T-helper 2 cell treated with Interferon-gamma antibody and Interleukin-4, amounts not matched to agents 5 μg/mL and 100 μg/mL, for 36 hours (primary cell): ENCODE results near the gene TRANK1.

ENCODE experiments used
- DNase-seq: peaks from one replicate; pipeline ENCODE4 v3.0.0; 2021; ENCODE audit warnings: low spot score
- H3K27ac Mint-ChIP-seq: one replicate; pipeline ENCODE4 v1.8.0; 2021; ENCODE audit warnings: mild to moderate bottlenecking, mixed read lengths
- H3K27me3 Mint-ChIP-seq: one replicate; pipeline ENCODE4 v1.8.0; 2021; ENCODE audit warnings: low read depth, mixed read lengths
- H3K36me3 Mint-ChIP-seq: one replicate; pipeline ENCODE4 v1.8.0; 2021; ENCODE audit warnings: low read depth, mixed read lengths
- H3K4me1 Mint-ChIP-seq: one replicate; pipeline ENCODE4 v1.8.0; 2021; ENCODE audit warnings: low read depth, mixed read lengths
- H3K4me3 Mint-ChIP-seq: one replicate; pipeline ENCODE4 v1.8.0; 2022; ENCODE audit warnings: mild to moderate bottlenecking, moderate library complexity, mixed read lengths
- H3K9me3 Mint-ChIP-seq: one replicate; pipeline ENCODE4 v1.8.0; 2021; ENCODE audit warnings: mixed read lengths

The TRANK1 gene

DNA sequence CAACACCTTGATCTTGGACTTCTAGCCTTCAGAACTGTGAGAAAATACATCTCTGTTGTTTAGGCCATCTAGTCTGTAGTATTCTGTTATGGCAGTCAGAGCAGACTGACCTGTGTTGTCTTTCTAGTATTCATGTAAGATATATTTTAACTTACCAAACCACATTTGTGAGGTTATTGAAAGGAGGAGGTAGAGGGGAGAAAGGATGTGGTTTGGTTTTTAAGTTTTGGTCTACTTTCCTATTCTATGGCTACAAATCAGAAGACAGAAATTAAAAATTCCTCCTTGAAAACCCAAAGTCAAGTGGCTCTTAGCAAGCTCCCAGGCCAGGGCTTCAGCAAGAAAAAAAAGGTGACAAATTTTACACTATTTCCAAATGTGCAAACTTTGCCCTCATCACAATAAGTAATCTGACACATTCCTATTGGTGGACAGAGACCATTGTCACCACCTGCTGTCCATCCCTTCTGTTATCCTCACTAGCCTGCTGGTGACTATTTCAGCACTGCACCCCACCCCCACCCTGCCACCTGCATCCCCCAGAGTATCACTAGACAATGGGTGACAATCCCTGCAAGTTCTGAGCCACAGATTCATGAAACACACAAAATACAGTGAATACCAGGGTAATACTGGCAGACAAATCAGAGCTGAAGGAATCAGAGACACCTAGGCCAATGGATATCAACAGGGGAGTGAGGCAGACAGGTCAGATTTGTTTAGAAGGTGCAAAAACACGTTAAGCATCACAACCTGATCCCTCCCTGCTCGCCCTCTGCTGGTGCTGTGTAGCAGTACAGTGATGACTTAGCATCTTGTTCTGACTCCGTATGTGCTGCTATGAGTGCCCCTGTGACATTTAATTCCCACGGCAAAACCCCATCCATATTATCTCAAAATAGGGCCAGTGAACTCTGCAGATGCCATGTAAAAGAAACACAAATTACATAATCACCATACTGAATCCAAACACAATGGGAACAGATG, 101.5 kb downstream of the TRANK1 start:
- peak; percentile 46 for DNase-seq
- peaks cover 64% of the 10 kb centered on the region for H3K36me3 Mint-ChIP-seq
- H3K4me1 Mint-ChIP-seq = peaks cover 24% of the 10 kb centered on the region
- peaks cover 15% of the 10 kb centered on the region for H3K9me3 Mint-ChIP-seq
- peak overlapping the region; percentile 67 for H3K27ac Mint-ChIP-seq
- peak overlapping the region; percentile 47 for H3K4me3 Mint-ChIP-seq
- H3K27me3 Mint-ChIP-seq = peaks cover 3% of the 10 kb centered on the region

DNA sequence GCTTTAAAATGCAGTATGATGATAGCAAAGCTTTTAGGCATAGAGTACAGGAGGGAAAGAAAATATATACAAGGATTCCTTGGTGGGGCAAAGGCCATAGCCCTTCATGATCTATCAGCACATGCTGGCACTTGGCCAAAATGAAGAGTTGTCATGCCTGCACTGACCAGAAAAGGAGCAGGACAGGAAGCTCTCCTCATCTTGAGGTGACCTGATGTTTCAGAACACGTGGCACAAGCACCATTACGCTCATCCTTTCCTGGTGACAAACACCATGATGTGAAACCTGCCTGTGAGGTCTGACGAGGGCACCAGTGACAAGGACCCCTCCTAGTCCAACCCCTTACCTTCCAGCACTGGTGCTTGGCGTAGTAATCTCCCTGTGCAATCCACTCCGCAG, 102.6 kb downstream of the TRANK1 start:
- DNase-seq = no peak
- H3K4me3 Mint-ChIP-seq = peak overlapping the region; percentile 47
- peaks cover 62% of the 10 kb centered on the region for H3K36me3 Mint-ChIP-seq
- no peak overlapping the region for H3K27ac Mint-ChIP-seq
- peaks cover 3% of the 10 kb centered on the region for H3K27me3 Mint-ChIP-seq
- peaks cover 15% of the 10 kb centered on the region for H3K9me3 Mint-ChIP-seq
- H3K4me1 Mint-ChIP-seq = peaks cover 24% of the 10 kb centered on the region

- H3K4me3 Mint-ChIP-seq = no peak overlapping the region
- no peak overlapping the region for H3K27ac Mint-ChIP-seq
- H3K27me3 Mint-ChIP-seq = no peaks in the 10 kb centered on the region
- no peak for DNase-seq
- H3K9me3 Mint-ChIP-seq = peaks cover 15% of the 10 kb centered on the region
- peaks cover 53% of the 10 kb centered on the region for H3K36me3 Mint-ChIP-seq
- H3K4me1 Mint-ChIP-seq = peaks cover 24% of the 10 kb centered on the region
These were observed 104.4 kb downstream of the TRANK1 start for GRCh38 chr3:36840453-36840921.

- Mint-ChIP-seq H3K4me1 (peaks cover 8% of the 10 kb centered on the region), H3K27ac (no peak overlapping the region), H3K27me3 (no peaks in the 10 kb centered on the region), H3K9me3 (peaks cover 8% of the 10 kb centered on the region), H3K4me3 (no peak overlapping the region), H3K36me3 (peaks cover 41% of the 10 kb centered on the region)
- no peak for DNase-seq
These were observed 107.8 kb downstream of the TRANK1 start for GRCh38 chr3:36837089-36837488.

GRCh38 chr3:36833160-36833814, 111.6 kb downstream of the TRANK1 start:
- no peaks in the 10 kb centered on the region for H3K27me3 Mint-ChIP-seq
- peaks cover 18% of the 10 kb centered on the region for H3K36me3 Mint-ChIP-seq
- no peak overlapping the region for H3K4me3 Mint-ChIP-seq
- no peak overlapping the region for H3K27ac Mint-ChIP-seq
- DNase-seq = no peak
- no peaks in the 10 kb centered on the region for H3K9me3 Mint-ChIP-seq
- no peaks in the 10 kb centered on the region for H3K4me1 Mint-ChIP-seq

GRCh38 chr3:36832406-36832805, 112.4 kb downstream of the TRANK1 start:
- no peaks in the 10 kb centered on the region for H3K9me3 Mint-ChIP-seq
- no peak overlapping the region for H3K27ac Mint-ChIP-seq
- no peaks in the 10 kb centered on the region for H3K4me1 Mint-ChIP-seq
- no peaks in the 10 kb centered on the region for H3K27me3 Mint-ChIP-seq
- no peak for DNase-seq
- H3K4me3 Mint-ChIP-seq = no peak overlapping the region
- H3K36me3 Mint-ChIP-seq = peaks cover 17% of the 10 kb centered on the region

- no peak overlapping the region for H3K4me3 Mint-ChIP-seq
- H3K27ac Mint-ChIP-seq = no peak overlapping the region
- no peaks in the 10 kb centered on the region for H3K4me1 Mint-ChIP-seq
- no peak for DNase-seq
- no peaks in the 10 kb centered on the region for H3K9me3 Mint-ChIP-seq
- no peaks in the 10 kb centered on the region for H3K27me3 Mint-ChIP-seq
- peaks cover 3% of the 10 kb centered on the region for H3K36me3 Mint-ChIP-seq
These were observed 117.7 kb downstream of the TRANK1 start for GRCh38 chr3:36827133-36827532.

GRCh38 chr3:36826240-36826639, 118.6 kb downstream of the TRANK1 start:
- Mint-ChIP-seq H3K4me3 (no peak overlapping the region), H3K27me3 (no peaks in the 10 kb centered on the region), H3K4me1 (no peaks in the 10 kb centered on the region), H3K36me3 (peaks cover 3% of the 10 kb centered on the region), H3K27ac (no peak overlapping the region), H3K9me3 (no peaks in the 10 kb centered on the region)
- DNase-seq = no peak

DNA sequence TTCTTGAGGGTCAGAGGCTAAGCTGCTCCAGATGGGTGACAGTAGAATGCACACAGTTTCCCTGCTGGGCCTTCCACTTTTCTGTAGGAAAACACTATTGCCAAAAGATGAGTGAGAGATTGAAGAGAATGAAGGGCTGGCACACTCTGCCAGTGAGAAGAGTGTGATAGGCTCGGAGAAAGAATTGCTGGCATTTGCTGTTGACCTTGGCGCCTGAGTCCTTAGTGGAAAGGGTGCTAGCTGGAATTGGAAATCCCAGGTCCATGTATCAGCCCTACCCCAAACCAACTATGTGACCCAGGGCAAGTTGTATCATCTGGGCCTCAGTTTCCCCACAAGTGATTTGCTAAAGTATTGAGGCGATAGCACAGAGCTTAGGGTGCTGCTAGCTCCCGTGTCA, 120.4 kb downstream of the TRANK1 start:
- no peaks in the 10 kb centered on the region for H3K9me3 Mint-ChIP-seq
- H3K27me3 Mint-ChIP-seq = no peaks in the 10 kb centered on the region
- H3K4me3 Mint-ChIP-seq = no peak overlapping the region
- peaks cover 2% of the 10 kb centered on the region for H3K36me3 Mint-ChIP-seq
- H3K4me1 Mint-ChIP-seq = no peaks in the 10 kb centered on the region
- DNase-seq = no peak
- H3K27ac Mint-ChIP-seq = no peak overlapping the region

DNA sequence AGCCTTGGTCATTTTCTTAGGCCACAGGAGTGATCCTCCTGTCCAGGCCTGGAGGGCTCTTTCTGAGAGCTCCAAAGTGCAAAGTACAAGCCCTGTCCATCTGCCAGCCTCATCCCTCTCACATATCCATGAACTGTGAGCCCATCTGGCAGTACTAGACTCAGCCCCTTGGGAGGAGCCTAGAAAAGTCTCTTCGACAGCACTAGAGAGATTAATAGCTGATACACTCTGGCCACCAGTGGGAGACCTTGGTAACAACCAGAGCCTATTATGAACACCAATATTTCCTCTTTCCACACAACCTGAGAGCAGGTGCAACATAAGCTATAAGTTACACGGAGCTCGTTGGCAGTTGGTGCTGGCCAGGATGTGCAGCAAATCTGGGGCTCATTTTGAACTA, 121.0 kb downstream of the TRANK1 start:
- no peaks in the 10 kb centered on the region for H3K4me1 Mint-ChIP-seq
- H3K27me3 Mint-ChIP-seq = no peaks in the 10 kb centered on the region
- no peak for DNase-seq
- no peaks in the 10 kb centered on the region for H3K36me3 Mint-ChIP-seq
- no peaks in the 10 kb centered on the region for H3K9me3 Mint-ChIP-seq
- no peak overlapping the region for H3K4me3 Mint-ChIP-seq
- H3K27ac Mint-ChIP-seq = no peak overlapping the region

DNA sequence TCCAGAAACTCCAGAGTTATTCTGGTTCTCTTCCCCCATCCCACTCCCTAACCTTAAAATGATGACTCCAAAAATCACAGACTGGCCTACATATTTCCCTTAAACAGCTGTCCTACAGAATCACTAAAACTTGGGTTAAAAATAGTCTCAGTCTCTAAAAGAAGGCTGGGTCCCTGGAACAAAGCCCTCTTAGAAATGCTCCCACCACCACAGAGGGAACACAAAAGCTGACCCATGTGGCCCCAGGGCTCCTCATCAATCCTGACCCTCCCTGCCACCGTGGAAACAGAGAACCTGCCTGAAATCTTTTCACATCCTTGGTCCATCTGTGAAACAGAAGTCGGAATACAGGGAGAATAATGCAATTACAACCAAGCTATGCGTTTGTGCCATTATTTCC, 124.8 kb downstream of the TRANK1 start:
- H3K27me3 Mint-ChIP-seq = peaks cover 6% of the 10 kb centered on the region
- DNase-seq = no peak
- H3K4me1 Mint-ChIP-seq = no peaks in the 10 kb centered on the region
- H3K4me3 Mint-ChIP-seq = no peak overlapping the region
- no peaks in the 10 kb centered on the region for H3K36me3 Mint-ChIP-seq
- H3K9me3 Mint-ChIP-seq = no peaks in the 10 kb centered on the region
- H3K27ac Mint-ChIP-seq = no peak overlapping the region

DNA sequence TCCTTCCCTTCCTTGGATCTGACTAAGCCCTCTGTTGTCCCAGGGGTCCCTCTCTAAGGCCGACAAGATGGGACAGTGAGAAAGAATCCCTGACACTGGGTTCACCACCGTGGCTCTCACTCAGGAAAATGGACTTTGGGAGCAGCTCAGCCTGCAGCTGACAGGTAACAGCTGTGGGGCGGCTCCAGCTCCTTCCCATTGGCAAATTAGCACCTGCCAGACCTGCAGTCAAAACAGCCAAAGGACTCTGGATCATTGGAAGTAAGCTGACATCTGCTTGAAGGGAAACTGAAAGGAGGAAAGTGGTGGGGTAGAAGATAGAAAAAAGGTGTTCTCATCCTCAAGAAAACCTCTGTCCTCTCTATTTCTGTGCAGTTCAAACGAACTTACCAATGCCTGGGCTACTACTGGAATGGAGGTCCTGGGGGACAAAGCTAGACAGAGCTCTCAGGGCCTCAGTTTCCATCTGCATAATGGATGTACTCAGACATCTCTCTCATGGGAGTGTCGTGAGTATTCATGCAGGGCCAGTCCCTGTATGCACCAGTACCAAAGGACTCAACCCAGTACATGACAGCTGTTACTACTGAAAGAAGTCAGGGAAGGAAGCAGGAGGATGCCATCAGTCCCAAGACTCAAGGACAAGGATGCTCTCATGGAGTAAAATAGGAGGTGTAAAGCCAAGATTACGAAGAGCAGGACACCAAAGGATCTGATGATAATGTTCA, 126.9 kb downstream of the TRANK1 start:
- Mint-ChIP-seq H3K4me1 (no peaks in the 10 kb centered on the region), H3K36me3 (no peaks in the 10 kb centered on the region), H3K4me3 (no peak overlapping the region), H3K9me3 (no peaks in the 10 kb centered on the region), H3K27ac (no peak overlapping the region), H3K27me3 (peaks cover 8% of the 10 kb centered on the region)
- no peak for DNase-seq

- Mint-ChIP-seq H3K27me3 (peaks cover 8% of the 10 kb centered on the region), H3K4me3 (no peak overlapping the region), H3K27ac (no peak overlapping the region), H3K9me3 (no peaks in the 10 kb centered on the region), H3K4me1 (no peaks in the 10 kb centered on the region), H3K36me3 (no peaks in the 10 kb centered on the region)
- DNase-seq = no peak
These were observed 129.5 kb downstream of the TRANK1 start for GRCh38 chr3:36815375-36815774.

DNA sequence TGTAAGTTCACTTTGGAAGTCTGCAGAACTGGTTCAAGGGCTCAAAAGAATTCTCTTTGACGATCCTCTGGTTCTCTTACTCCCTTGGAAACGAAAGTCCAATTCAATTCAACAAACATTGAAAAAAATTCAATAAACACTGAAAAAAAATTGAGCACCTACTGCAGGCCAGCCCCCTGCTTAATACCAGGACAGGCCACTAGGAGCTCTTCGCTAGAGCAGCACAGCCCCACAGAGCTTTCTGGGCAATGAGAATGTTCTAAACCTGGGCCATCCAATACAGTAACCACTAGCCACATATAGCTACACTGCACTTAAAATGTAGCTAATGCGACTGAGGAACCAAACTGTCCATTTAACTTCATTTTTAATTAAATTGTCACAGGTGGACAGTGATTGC, 130.1 kb downstream of the TRANK1 start:
- H3K4me3 Mint-ChIP-seq = no peak overlapping the region
- H3K27me3 Mint-ChIP-seq = peaks cover 8% of the 10 kb centered on the region
- no peaks in the 10 kb centered on the region for H3K4me1 Mint-ChIP-seq
- no peak for DNase-seq
- H3K27ac Mint-ChIP-seq = no peak overlapping the region
- H3K36me3 Mint-ChIP-seq = no peaks in the 10 kb centered on the region
- H3K9me3 Mint-ChIP-seq = no peaks in the 10 kb centered on the region
